Esophagus muscularis mucosa (tissue), 4 donors: Measurements from ENCODE around the gene CRYGB. TPM values are rescaled to one million over a fixed set of nuclear protein-coding genes. Genes with fewer than 3 reads are reported as not detected.
"Not testable (repeated sequence)": the region's sequence is repeated elsewhere in the genome, so short reads cannot be mapped to it uniquely, and the experiment has no call there.

ENCODE experiments used
- DNase-seq: peaks from one replicate; pipeline ENCODE4 v3.0.0-alpha.2; 2017; ENCODE audit errors: extremely low spot score
- H3K27ac ChIP-seq, 4 donors: fragments of 200-600 bp; sonication (generic); replicated peaks in 1 of 4; 1 replicate in 3 of 4; 2 replicates in 1 of 4; pipeline ENCODE4 v1.5.1; 2016 to 2019; ENCODE audit warnings: mild to moderate bottlenecking in 1 of 4
- H3K27me3 ChIP-seq, 4 donors: fragments of 200-600 bp; sonication (generic); one replicate each; pipeline versions ENCODE4 v1.5.1 to v1.6.0; 2016 to 2019
- H3K36me3 ChIP-seq, 4 donors: fragments of 200-600 bp; sonication (generic); one replicate each; pipeline ENCODE4 v1.5.1; 2016 to 2019
- H3K4me1 ChIP-seq, 4 donors: fragments of 200-600 bp; sonication (generic); one replicate each; pipeline ENCODE4 v1.5.1; 2016 to 2019
- H3K4me3 ChIP-seq, 4 donors: fragments of 200-600 bp; sonication (generic); 1 replicate in 2 of 4; 2 replicates in 2 of 4; pipeline ENCODE4 v1.5.1; 2016 to 2019; ENCODE audit warnings: mild to moderate bottlenecking in 4 of 4, moderate library complexity in 1 of 4
- H3K9me3 ChIP-seq, 4 donors: fragments of 200-600 bp; sonication (generic); 1 replicate in 3 of 4; 2 replicates in 1 of 4; pipeline ENCODE4 v1.5.1; 2016 to 2019
- CTCF ChIP-seq, 3 experiments: fragments of 200-600 bp in 2 of 3; fragments of 450-650 bp in 1 of 3; sonication (generic) in 2 of 3; IDR thresholded peaks; one replicate each; pipeline ENCODE4 v1.5.1; 2017 to 2019; ENCODE audit warnings: antibody characterized with exemption in 3 of 3, mild to moderate bottlenecking in 2 of 3, moderate library complexity in 1 of 3
- EP300 ChIP-seq: sonication (generic); formaldehyde crosslinking; IDR thresholded peaks from one replicate; pipeline ENCODE4 v1.6.1; 2017; ENCODE audit warnings: antibody characterized with exemption
- POLR2A ChIP-seq: fragments of 450-650 bp; IDR thresholded peaks from one replicate; pipeline ENCODE4 v1.6.1; 2017; ENCODE audit warnings: antibody characterized with exemption, moderate library complexity, mild to moderate bottlenecking, low read depth
- POLR2AphosphoS5 ChIP-seq, 2 donors: sonication (generic); formaldehyde crosslinking; IDR thresholded peaks; one replicate each; pipeline ENCODE4 v1.6.1; 2017; ENCODE audit warnings: antibody characterized with exemption in 2 of 2
- WGBS: methylation state at CpG from one replicate; pipeline ENCODE4 v1.1.5; 2018; 5-methylcytosine and 5-hydroxymethylcytosine counted together
- intact Hi-C: fragments of 100-400 bp; cut with DNase I; formaldehyde crosslinking; loops from one replicate; pipeline ENCODE4 v1.15.1; 2023
- total RNA-seq, 4 donors: library from RNA; depleted of rRNA; stranded (reverse); fragments of >200 nt; gene quantifications; one replicate each; pipeline versions ENCODE4 v1.1.0 to v1.2.1, GENCODE V29; 2016

CRYGB gene
- total RNA-seq, 4 donors from 2014 or later: not detected

GRCh38 chr2:208103616-208104015, 42.3 kb downstream of the CRYGB start:
- no peak overlapping the region for H3K27ac ChIP-seq
- TF ChIP-seq POLR2AphosphoS5 (IDR thresholded peaks at IDR 0.05) (no peak), CTCF (IDR thresholded peaks at IDR 0.05) (no peak), EP300 (no peak), POLR2A (no peak)
- no peak overlapping the region for H3K4me3 ChIP-seq
- DNase-seq: no peak
- H3K27me3 ChIP-seq: peaks cover 0 to 4% (median 0%) of the 10 kb centered on the region in 4 donors
- peaks cover 0 to 9% (median 2%) of the 10 kb centered on the region in 4 donors for H3K4me1 ChIP-seq
- H3K36me3 ChIP-seq: no peaks in the 10 kb centered on the region
- no peaks in the 10 kb centered on the region for H3K9me3 ChIP-seq
- intact Hi-C loops: no loop called here
- WGBS: 89% methylated on average over 3 of the region's 3 CpGs

- Histone ChIP-seq H3K27me3 (peaks cover 0 to 4% (median 0%) of the 10 kb centered on the region in 4 donors), H3K4me1 (peaks cover 0 to 9% (median 2%) of the 10 kb centered on the region in 4 donors), H3K4me3 (no peak overlapping the region), H3K27ac (no peak overlapping the region), H3K9me3 (no peaks in the 10 kb centered on the region), H3K36me3 (no peaks in the 10 kb centered on the region)
- intact Hi-C loops: no loop called here
- TF ChIP-seq POLR2AphosphoS5 (IDR thresholded peaks at IDR 0.05) (no peak), CTCF (IDR thresholded peaks at IDR 0.05) (peak in 1 of 3 experiments; percentile 16)
- WGBS: 45% methylated on average over 10 of the region's 10 CpGs
- DNase-seq: no peak
Measured at GRCh38 chr2:208101716-208102631, 44.0 kb downstream of the CRYGB start.

GRCh38 chr2:208099682-208100470, 46.1 kb downstream of the CRYGB start:
- WGBS: 78% methylated on average over 13 of the region's 13 CpGs
- Histone ChIP-seq H3K27me3 (no peaks in the 10 kb centered on the region), H3K27ac (no peak overlapping the region), H3K4me3 (no peak overlapping the region), H3K36me3 (no peaks in the 10 kb centered on the region), H3K9me3 (no peaks in the 10 kb centered on the region), H3K4me1 (peaks cover 0 to 9% (median 2%) of the 10 kb centered on the region in 4 donors)
- intact Hi-C loops: no loop called here
- TF ChIP-seq POLR2A: no peak
- no peak for DNase-seq

- WGBS: 100% methylated on average over 1 of the region's 1 CpG
- H3K36me3 ChIP-seq, H3K27me3 ChIP-seq, intact Hi-C loops, H3K27ac ChIP-seq, DNase-seq, H3K4me3 ChIP-seq, H3K9me3 ChIP-seq, H3K4me1 ChIP-seq: not testable (repeated sequence)
Measured at GRCh38 chr2:208098701-208099100, 47.3 kb downstream of the CRYGB start.

- H3K27me3 ChIP-seq: no peaks in the 10 kb centered on the region
- H3K36me3 ChIP-seq: no peaks in the 10 kb centered on the region
- intact Hi-C loops: no loop called here
- H3K4me3 ChIP-seq: no peak overlapping the region
- DNase-seq: no peak
- peaks cover 0 to 9% (median 2%) of the 10 kb centered on the region in 4 donors for H3K4me1 ChIP-seq
- no peak for TF ChIP-seq POLR2AphosphoS5 (IDR thresholded peaks at IDR 0.05)
- TF ChIP-seq CTCF (IDR thresholded peaks at IDR 0.05): no peak
- no peak for TF ChIP-seq EP300
- TF ChIP-seq POLR2A: no peak
- no peaks in the 10 kb centered on the region for H3K9me3 ChIP-seq
- H3K27ac ChIP-seq: no peak overlapping the region
- WGBS: 83% methylated on average over 2 of the region's 2 CpGs
Measured at GRCh38 chr2:208098267-208098666, 47.7 kb downstream of the CRYGB start.
